Prostate gland (tissue), 2 donors: ENCODE measurements around the gene TBC1D14.

Source experiments
- CTCF ChIP-seq, 4 experiments: fragments of 200-600 bp in 2 of 4; fragments of 450-650 bp in 2 of 4; sonication (generic) in 2 of 4; IDR thresholded peaks; 1 replicate in 3 of 4; 2 replicates in 1 of 4; pipeline ENCODE4 v1.5.1; 2016 to 2019; ENCODE audit warnings: antibody characterized with exemption in 4 of 4, mild to moderate bottlenecking in 2 of 4, moderate library complexity in 2 of 4
- POLR2A ChIP-seq: fragments of 450-650 bp; IDR thresholded peaks from one replicate; pipeline ENCODE4 v1.6.1; 2016; ENCODE audit warnings: antibody characterized with exemption, mild to moderate bottlenecking

DNA sequence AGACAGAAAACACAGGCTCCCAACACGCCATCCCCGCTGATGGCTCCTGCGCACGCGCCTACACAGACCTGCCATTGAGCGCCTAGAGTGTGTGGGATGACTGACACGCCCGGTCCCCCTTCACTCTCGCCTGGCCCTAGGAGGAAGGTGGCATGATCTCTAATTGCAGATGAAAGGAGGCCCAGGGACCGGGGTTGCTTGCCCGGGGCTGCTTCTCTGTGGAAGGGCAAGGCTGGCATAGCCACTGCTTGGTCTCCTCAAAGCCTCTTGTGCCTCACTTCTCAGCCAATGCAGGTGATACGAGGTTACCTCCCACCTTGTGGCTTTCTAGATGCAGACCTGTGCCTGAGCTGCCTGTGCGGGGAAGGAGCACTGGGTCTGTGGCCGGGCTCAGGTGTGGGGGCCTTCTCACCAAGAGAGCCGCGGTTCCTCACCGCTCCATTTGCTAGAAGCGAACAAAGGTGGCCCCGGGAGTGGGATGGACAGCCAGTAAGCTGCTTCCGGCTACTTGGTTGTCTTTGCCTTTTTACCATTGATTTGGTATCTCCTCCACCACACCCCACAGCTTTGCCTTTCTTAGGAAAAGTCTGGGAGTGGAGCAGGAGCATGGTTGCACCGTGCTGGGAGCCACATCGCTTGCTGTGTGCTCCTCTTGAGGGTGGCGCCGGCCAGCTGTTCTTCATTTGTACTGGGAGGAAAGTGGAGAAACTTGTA lies 47.0 kb downstream of the TBC1D14 start:
- TF ChIP-seq POLR2A: no peak
- TF ChIP-seq CTCF (IDR thresholded peaks at IDR 0.05): no peak
